ENCODE measurements around the gene SLC25A3. TPM values are rescaled to one million over a fixed set of nuclear protein-coding genes. Genes with fewer than 3 reads are reported as not detected.

The SLC25A3 gene
- total and polyA plus RNA-seq, 2 of the 13 experiments (the other 11 are each of a cell fraction or from before 2014, with no cell fraction given), result 292 to 829 TPM

- TF ChIP-seq SALL1 (CRISPR knock-in tag; IDR thresholded peaks at IDR 0.05), result no peak
- TF ChIP-seq ZBTB43 (CRISPR knock-in tag; conservative IDR thresholded peaks at IDR 0.05), result no peak
- no peak for TF ChIP-seq NR2F6 (IDR thresholded peaks at IDR 0.05)
- no peak for TF ChIP-seq NR2F6 (CRISPR knock-in tag; IDR thresholded peaks at IDR 0.05)
- TF ChIP-seq NFE2 (CRISPR knock-in tag; IDR thresholded peaks at IDR 0.05), result no peak
- TF ChIP-seq, protein P1, sequence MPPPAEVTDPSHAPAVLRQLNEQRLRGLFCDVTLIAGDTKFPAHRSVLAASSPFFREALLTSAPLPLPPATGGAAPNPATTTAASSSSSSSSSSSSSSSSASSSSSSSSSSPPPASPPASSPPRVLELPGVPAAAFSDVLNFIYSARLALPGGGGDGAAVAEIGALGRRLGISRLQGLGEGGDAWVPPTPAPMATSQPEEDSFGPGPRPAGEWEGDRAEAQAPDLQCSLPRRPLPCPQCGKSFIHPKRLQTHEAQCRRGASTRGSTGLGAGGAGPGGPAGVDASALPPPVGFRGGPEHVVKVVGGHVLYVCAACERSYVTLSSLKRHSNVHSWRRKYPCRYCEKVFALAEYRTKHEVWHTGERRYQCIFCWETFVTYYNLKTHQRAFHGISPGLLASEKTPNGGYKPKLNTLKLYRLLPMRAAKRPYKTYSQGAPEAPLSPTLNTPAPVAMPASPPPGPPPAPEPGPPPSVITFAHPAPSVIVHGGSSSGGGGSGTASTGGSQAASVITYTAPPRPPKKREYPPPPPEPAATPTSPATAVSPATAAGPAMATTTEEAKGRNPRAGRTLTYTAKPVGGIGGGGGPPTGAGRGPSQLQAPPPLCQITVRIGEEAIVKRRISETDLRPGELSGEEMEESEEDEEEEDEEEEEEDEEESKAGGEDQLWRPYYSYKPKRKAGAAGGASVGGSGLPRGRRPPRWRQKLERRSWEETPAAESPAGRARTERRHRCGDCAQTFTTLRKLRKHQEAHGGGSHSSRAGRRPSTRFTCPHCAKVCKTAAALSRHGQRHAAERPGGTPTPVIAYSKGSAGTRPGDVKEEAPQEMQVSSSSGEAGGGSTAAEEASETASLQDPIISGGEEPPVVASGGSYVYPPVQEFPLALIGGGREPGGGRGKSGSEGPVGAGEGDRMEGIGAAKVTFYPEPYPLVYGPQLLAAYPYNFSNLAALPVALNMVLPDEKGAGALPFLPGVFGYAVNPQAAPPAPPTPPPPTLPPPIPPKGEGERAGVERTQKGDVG (CRISPR knock-in tag; IDR thresholded peaks at IDR 0.05; ENCODE audit: borderline replicate concordance), result no peak
- TF ChIP-seq, protein P2, sequence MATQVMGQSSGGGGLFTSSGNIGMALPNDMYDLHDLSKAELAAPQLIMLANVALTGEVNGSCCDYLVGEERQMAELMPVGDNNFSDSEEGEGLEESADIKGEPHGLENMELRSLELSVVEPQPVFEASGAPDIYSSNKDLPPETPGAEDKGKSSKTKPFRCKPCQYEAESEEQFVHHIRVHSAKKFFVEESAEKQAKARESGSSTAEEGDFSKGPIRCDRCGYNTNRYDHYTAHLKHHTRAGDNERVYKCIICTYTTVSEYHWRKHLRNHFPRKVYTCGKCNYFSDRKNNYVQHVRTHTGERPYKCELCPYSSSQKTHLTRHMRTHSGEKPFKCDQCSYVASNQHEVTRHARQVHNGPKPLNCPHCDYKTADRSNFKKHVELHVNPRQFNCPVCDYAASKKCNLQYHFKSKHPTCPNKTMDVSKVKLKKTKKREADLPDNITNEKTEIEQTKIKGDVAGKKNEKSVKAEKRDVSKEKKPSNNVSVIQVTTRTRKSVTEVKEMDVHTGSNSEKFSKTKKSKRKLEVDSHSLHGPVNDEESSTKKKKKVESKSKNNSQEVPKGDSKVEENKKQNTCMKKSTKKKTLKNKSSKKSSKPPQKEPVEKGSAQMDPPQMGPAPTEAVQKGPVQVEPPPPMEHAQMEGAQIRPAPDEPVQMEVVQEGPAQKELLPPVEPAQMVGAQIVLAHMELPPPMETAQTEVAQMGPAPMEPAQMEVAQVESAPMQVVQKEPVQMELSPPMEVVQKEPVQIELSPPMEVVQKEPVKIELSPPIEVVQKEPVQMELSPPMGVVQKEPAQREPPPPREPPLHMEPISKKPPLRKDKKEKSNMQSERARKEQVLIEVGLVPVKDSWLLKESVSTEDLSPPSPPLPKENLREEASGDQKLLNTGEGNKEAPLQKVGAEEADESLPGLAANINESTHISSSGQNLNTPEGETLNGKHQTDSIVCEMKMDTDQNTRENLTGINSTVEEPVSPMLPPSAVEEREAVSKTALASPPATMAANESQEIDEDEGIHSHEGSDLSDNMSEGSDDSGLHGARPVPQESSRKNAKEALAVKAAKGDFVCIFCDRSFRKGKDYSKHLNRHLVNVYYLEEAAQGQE (IDR thresholded peaks at IDR 0.05; ENCODE audit: borderline replicate concordance in 1 of 2, low read depth in 1 of 2, low read length in 2 of 2), result no peak
- TF ChIP-seq MXD4 (CRISPR knock-in tag; IDR thresholded peaks at IDR 0.05), result no peak
- 0 out of 2 replicates have a peak, but pooled peaks have one; percentile 31 for TF ChIP-seq SNAI1 (CRISPR knock-in tag; IDR thresholded peaks at IDR 0.05; ENCODE audit: borderline replicate concordance)
- 0 out of 2 replicates have a peak, but pooled peaks have one; percentile 23 for TF ChIP-seq ZNF776 (CRISPR knock-in tag; IDR thresholded peaks at IDR 0.05)
- no peak for TF ChIP-seq ISX (CRISPR knock-in tag; conservative IDR thresholded peaks at IDR 0.05)
- TF ChIP-seq ZNF564 (CRISPR knock-in tag; IDR thresholded peaks at IDR 0.05), result no peak
- TF ChIP-seq ZBTB8A (CRISPR knock-in tag; IDR thresholded peaks at IDR 0.05; ENCODE audit: borderline replicate concordance, low read depth), result 0 out of 2 replicates have a peak, but pooled peaks have one; percentile 32
- 0 out of 2 replicates have a peak, but pooled peaks have one; percentile 1 for TF ChIP-seq KMT2A (CRISPR knock-in tag; IDR thresholded peaks at IDR 0.05)
- TF ChIP-seq ZNF576 (CRISPR knock-in tag; IDR thresholded peaks at IDR 0.05), result peak; percentile 73; the same call in 1 of the 2 replicates
- no peak for TF ChIP-seq NPAS2 (CRISPR knock-in tag; IDR thresholded peaks at IDR 0.05; ENCODE audit: borderline replicate concordance)
- TF ChIP-seq KDM4B (CRISPR knock-in tag; IDR thresholded peaks at IDR 0.05), result 0 out of 2 replicates have a peak, but pooled peaks have one; percentile 3
- TF ChIP-seq, protein P3, sequence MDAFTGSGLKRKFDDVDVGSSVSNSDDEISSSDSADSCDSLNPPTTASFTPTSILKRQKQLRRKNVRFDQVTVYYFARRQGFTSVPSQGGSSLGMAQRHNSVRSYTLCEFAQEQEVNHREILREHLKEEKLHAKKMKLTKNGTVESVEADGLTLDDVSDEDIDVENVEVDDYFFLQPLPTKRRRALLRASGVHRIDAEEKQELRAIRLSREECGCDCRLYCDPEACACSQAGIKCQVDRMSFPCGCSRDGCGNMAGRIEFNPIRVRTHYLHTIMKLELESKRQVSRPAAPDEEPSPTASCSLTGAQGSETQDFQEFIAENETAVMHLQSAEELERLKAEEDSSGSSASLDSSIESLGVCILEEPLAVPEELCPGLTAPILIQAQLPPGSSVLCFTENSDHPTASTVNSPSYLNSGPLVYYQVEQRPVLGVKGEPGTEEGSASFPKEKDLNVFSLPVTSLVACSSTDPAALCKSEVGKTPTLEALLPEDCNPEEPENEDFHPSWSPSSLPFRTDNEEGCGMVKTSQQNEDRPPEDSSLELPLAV (CRISPR knock-in tag; conservative IDR thresholded peaks at IDR 0.05; ENCODE audit: low read depth), result no peak
- no peak for TF ChIP-seq GFI1 (CRISPR knock-in tag; IDR thresholded peaks at IDR 0.05; ENCODE audit: borderline replicate concordance)
Measured at GRCh38 chr12:98645572-98646067, 52.1 kb downstream of the SLC25A3 start (continued).

Measured in HepG2 (cell line).